GM18505 (cell line): ENCODE data around the gene TARM1.

ENCODE experiments used
- ATAC-seq: cut with Tn5 transposase; IDR thresholded peaks from one replicate; pipeline ENCODE4 v1.9.1; 2021; ENCODE audit not compliant: unreplicated experiment
- POLR2A ChIP-seq: IDR thresholded peaks from 4 replicates; pipeline ENCODE4 v1.6.1; 2011; ENCODE audit warnings: borderline replicate concordance; ENCODE audit not compliant: insufficient read depth, insufficient read length; ENCODE audit errors: extremely low read depth

The TARM1 gene

DNA sequence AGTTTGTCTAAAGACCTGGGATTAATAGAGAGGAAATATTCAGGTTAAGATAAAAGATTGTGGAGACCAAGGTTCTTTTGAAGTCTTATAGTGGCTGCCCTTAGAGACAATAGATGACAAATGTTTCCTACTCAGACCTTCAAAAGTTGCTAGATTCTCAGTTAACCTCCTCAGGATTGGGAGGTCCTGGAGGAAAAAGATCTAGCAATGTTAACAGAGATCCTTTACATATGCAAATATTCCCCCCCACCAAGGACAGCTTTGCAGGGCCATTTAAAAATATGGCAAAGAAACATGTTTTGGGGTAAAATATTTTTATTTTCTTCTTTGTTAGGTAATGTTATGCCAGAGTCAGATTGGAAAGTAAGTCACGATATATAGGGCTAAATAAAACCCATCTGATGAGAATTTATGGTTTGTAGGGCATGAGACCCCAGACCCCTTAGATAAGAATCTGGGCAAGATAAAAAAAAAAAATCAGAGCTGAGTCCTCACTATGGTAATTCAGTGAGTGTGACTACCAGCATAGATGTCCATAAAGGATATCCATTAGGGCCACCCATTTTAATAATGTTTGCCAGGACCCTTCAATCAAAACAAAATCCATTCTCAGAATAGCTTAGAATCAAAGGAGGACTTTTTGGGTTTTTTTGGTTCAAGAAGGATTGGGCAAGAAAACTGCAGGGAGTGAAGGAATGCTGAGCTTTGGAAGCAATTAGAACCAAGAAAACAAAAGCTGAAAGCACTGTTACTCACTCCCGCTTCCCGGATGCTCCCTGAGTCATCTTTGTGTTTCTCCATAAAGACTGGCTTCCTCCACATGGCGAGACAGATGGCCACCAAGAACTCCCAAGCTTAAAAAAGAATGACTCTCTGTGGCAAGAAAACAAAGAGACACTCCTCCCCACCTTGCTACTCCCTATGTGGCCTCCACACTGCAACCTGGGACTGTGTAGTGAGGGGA, 45.7 kb downstream of the TARM1 start:
- ATAC-seq, result no peak
- TF ChIP-seq POLR2A, result no peak

DNA sequence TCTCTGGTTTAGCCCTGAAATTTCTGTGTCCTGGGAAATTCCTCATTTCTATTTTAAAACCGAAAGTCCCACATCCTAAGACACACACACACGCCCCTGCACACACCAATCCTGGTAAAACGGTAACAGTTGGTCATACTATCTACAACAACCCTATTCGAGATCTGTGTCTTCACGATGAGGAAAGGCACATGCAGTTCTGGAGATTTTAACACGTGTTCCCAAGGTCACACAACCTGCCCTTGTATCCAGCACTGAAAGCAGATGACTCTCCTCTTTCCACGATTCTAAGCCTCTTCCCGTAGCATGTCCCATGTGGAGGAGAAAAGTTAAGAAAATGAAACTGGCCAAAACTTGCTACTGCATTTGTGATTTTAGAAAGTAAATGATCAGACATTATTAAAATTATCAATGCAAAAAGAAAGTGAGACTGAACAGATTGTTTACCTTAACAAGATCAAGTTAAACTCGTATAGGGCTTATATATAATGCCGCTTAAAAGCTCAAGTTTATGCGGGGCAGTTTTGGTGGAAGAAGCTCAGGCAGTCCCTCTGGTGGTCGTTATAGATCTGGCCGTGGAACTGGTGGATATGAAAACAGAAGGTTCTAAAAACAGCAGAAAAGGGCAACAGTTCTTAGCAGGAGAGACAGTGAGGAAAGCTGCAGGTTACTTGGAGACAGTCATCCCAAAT, 50.1 kb downstream of the TARM1 start:
- no peak for ATAC-seq
- TF ChIP-seq POLR2A, result no peak

- no peak for ATAC-seq
- no peak for TF ChIP-seq POLR2A
Observed at GRCh38 chr19:54029930-54030490, 51.2 kb downstream of the TARM1 start.

DNA sequence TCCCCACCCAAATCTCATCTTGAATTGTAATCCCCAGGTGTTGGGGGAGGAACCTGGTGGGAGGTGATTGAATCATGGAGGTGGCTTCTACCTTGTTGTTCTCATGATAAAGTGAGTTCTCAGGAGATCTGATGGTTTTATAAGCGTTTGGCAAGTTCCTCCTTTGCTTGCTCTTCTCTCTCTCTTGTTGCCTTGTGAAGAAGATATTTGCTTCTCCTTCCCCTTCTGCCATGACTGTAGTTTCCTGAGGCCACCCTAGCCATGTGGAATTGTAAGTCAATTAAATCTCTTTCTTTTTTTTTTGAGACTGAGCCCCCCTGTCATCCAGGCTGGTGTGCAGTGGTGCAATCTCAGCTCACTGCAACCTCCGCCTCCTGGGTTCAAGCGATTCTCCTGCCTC, 51.9 kb downstream of the TARM1 start:
- no peak for TF ChIP-seq POLR2A
- no peak for ATAC-seq

DNA sequence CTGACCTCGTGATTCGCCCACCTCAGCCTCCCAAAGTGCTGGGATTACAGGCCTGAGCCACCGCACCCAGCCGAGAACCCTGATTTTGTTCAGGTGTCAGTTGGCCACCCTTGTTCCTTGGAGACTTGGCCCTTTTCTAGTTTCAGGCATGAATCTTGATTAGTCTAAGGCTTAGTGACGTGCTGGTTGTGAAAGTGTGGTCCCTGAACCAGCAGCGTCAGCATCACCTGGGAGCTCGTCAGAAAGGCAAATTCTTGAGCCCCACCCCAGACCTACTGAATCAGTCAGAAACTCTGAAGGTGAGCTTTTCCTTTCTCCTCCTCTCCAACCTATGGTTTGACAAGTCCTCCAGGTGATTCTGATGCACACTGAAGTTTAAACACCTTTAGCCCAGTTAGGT, 54.5 kb downstream of the TARM1 start:
- no peak for TF ChIP-seq POLR2A
- no peak for ATAC-seq

DNA sequence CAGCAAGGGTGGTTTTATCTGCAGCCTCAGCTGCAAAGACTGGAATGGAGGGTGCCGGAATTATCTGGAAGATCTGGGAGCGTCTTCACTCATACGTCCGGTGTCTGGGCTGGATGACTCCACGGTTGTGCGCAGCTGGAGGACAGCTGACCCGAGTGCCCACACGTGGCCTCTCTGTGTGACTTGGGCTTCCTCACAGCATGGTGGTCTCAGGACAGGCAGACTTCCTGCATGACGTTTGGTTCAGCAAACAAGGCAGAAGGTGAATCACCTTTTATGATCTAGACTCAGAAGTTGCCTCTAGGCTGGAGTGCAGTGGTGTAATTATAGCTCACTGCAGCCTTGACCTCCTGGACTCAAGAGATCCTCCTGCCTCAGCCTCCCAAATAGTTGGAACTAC, 56.5 kb downstream of the TARM1 start:
- ATAC-seq, result no peak

GRCh38 chr19:54023191-54023590, 58.0 kb downstream of the TARM1 start:
- TF ChIP-seq POLR2A, result no peak
- no peak for ATAC-seq

More for the DNA sequence above, 56.5 kb downstream of the TARM1 start:
- TF ChIP-seq POLR2A, result no peak

DNA sequence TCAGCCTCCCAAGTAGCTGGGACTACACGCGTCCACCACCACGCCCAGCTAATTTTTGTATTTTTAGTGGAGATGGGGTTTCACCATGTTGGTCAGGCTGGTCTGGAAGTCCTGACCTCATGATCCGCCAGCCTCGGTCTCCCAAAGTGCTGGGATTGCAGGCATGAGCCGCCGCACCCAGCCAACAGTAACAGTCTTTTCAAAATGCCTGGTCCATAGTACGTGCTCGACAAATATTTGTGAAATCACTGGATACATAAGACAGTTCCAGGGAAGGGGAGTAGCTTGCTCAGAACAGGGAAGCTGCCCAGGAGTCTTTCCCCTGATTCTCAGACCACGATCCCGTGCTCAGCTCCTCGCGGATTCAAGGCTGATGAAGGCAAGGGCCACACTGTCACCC, 59.2 kb downstream of the TARM1 start:
- no peak for TF ChIP-seq POLR2A
- no peak for ATAC-seq

GRCh38 chr19:54021363-54021762, 59.8 kb downstream of the TARM1 start:
- no peak for ATAC-seq
- no peak for TF ChIP-seq POLR2A
